Sigmoid colon (tissue), 4 donors: ENCODE results near the gene RFNG.

Experiments used
- CTCF ChIP-seq, 4 experiments: fragments of 450-650 bp in 3 of 4; fragments of 200-600 bp in 1 of 4; IDR thresholded peaks; one replicate each; pipeline ENCODE4 v1.5.1; 2016 to 2019; ENCODE audit warnings: antibody characterized with exemption in 4 of 4, mild to moderate bottlenecking in 3 of 4, moderate library complexity in 2 of 4
- EP300 ChIP-seq, 4 donors: sonication (generic); formaldehyde crosslinking; IDR thresholded peaks; one replicate each; pipeline ENCODE4 v1.6.1; 2017; ENCODE audit warnings: antibody characterized with exemption in 4 of 4
- POLR2A ChIP-seq, 2 donors: fragments of 450-650 bp; IDR thresholded peaks; one replicate each; pipeline ENCODE4 v1.6.1; 2016; ENCODE audit warnings: antibody characterized with exemption in 2 of 2, mild to moderate bottlenecking in 2 of 2, moderate library complexity in 2 of 2
- POLR2AphosphoS5 ChIP-seq, 4 donors: sonication (generic); formaldehyde crosslinking; IDR thresholded peaks; one replicate each; pipeline ENCODE4 v1.6.1; 2017; ENCODE audit warnings: antibody characterized with exemption in 4 of 4

DNA sequence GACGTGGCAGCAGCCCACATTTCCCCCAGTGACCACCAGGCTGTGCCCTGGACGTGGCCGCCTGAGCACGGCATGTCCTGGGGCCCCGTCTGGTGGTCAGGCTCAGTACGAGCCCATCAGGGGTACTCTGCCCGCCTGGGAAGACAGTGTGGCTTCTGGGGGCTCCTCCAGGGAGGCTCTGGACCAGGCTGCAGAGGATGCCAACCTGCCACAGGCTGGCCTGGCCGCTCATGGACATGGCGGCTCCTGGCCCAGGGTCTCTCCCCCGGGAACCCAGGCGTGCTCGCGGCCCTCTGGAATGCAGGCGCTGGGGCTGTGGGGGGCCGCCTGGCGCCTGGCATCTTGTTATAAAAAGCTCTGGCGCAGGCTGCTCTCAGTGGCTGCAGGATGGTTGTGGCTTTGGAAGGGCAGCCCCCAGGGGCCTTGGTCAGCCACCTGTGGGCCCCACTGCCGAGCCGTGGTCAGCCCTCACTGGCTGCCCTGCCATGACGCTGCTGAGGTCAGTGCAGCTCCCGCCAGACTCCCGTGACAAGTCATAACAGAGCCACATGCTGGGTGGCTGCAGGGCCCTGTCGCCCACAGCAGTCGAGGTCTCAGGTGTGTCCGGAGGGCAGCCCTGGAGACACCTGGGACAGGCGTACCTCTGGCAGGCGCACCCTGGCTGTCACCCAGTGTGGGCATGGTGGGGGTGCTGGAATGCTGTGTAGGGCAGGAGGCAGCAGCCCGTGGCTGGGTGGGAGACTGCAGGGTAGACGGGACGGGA, 43.9 kb downstream of the RFNG start:
- TF ChIP-seq CTCF (IDR thresholded peaks at IDR 0.05) (no peak), EP300 (IDR thresholded peaks at IDR 0.05) (no peak), POLR2AphosphoS5 (IDR thresholded peaks at IDR 0.05) (no peak), POLR2A (IDR thresholded peaks at IDR 0.05) (no peak)
